HepG2 (cell line): Measurements from ENCODE around the gene MYH9. TPM values are rescaled to one million over a fixed set of nuclear protein-coding genes. Genes with fewer than 3 reads are reported as not detected.

Source experiments
- ADNP ChIP-seq: sonication (generic); formaldehyde crosslinking; IDR thresholded peaks from 2 replicates; pipeline ENCODE4 v1.4.0; 2020; ENCODE audit warnings: missing genetic modification reagents
- BCL6 ChIP-seq: IDR thresholded peaks from 2 replicates; pipeline ENCODE4 v1.6.1; 2016; ENCODE audit warnings: missing genetic modification reagents, missing compliant biosample characterization
- ETV5 ChIP-seq: IDR thresholded peaks from 2 replicates; pipeline ENCODE4 v1.6.1; 2018; ENCODE audit warnings: missing biosample characterization, missing genetic modification reagents, inconsistent platforms, borderline replicate concordance
- HDAC6 ChIP-seq: fragments of 200-600 bp; sonication (generic); IDR thresholded peaks from 2 replicates; pipeline ENCODE4 v1.7.0; 2017; ENCODE audit warnings: mild to moderate bottlenecking, antibody characterized with exemption, low read length, low read depth
- MAFF ChIP-seq: IDR thresholded peaks from 2 replicates; pipeline ENCODE4 v1.6.1; 2011; ENCODE audit warnings: low read depth, low read length, improper control_type of control experiment
- MED13 ChIP-seq: sonication (generic); formaldehyde crosslinking; IDR thresholded peaks from 2 replicates; pipeline ENCODE4 v1.5.0; 2020; ENCODE audit warnings: missing genetic modification reagents
- NFKBIZ ChIP-seq: IDR thresholded peaks from 2 replicates; pipeline ENCODE4 v1.6.1; 2018; ENCODE audit warnings: missing genetic modification reagents, missing compliant biosample characterization
- PITX1 ChIP-seq: sonication (generic); formaldehyde crosslinking; IDR thresholded peaks from 2 replicates; pipeline ENCODE4 v1.5.1; 2020; ENCODE audit warnings: mild to moderate bottlenecking, missing genetic modification reagents
- SP1 ChIP-seq, 2 experiments: fragments of 450-650 bp in 1 of 2; sonication (generic) in 1 of 2; formaldehyde crosslinking in 1 of 2; IDR thresholded peaks; 2 replicates each; pipeline versions ENCODE4 v1.4.0 to v1.6.1; 2016 to 2020; ENCODE audit warnings: missing genetic modification reagents in 1 of 2
- STAT5B ChIP-seq: sonication (generic); formaldehyde crosslinking; IDR thresholded peaks from 2 replicates; pipeline ENCODE4 v1.4.0; 2020; ENCODE audit warnings: missing genetic modification reagents
- TBL1XR1 ChIP-seq: fragments of 150-350 bp; IDR thresholded peaks from 2 replicates; pipeline ENCODE4 v1.6.1; 2014; ENCODE audit warnings: borderline replicate concordance, low read length; ENCODE audit not compliant: partially characterized antibody
- ZC3H4 ChIP-seq: sonication (generic); formaldehyde crosslinking; IDR thresholded peaks from 2 replicates; pipeline ENCODE4 v1.4.0; 2020; ENCODE audit warnings: missing genetic modification reagents, borderline replicate concordance
- ZFP62 ChIP-seq: sonication (generic); formaldehyde crosslinking; IDR thresholded peaks from 2 replicates; pipeline ENCODE4 v1.4.0; 2020; ENCODE audit warnings: missing genetic modification reagents
- ZNF251 ChIP-seq: sonication (generic); formaldehyde crosslinking; IDR thresholded peaks from 2 replicates; pipeline ENCODE4 v1.9.0; 2021; ENCODE audit warnings: mild to moderate bottlenecking, missing genetic modification reagents
- ZNF451 ChIP-seq: sonication (generic); formaldehyde crosslinking; IDR thresholded peaks from 2 replicates; pipeline ENCODE4 v1.5.0; 2020; ENCODE audit warnings: mild to moderate bottlenecking, missing genetic modification reagents
- ZNF468 ChIP-seq: sonication (generic); formaldehyde crosslinking; IDR thresholded peaks from 2 replicates; pipeline ENCODE4 v1.8.0; 2022; ENCODE audit warnings: mild to moderate bottlenecking, moderate library complexity, missing genetic modification reagents
- ZNF782 ChIP-seq: sonication (generic); formaldehyde crosslinking; IDR thresholded peaks from 2 replicates; pipeline ENCODE4 v1.4.0; 2020; ENCODE audit warnings: missing genetic modification reagents, mild to moderate bottlenecking, borderline replicate concordance
- polyA plus RNA-seq, 8 experiments: library from polyadenylated mRNA; depleted of rRNA in 3 of 8; stranded (reverse) in 7 of 8; unstranded in 1 of 8; fragments of >200 nt; fragmentation: Illumina TruSeq in 4 of 8; extraction: Trizol in 4 of 8; gene quantifications; 2 replicates each; pipeline versions ENCODE4 v1.2.1 to v1.2.3, GENCODE V29; 2011 to 2016; ENCODE audit warnings: low read depth in 4 of 8, missing spikeins in 1 of 8, mixed read lengths in 1 of 8; ENCODE audit not compliant: insufficient read depth in 1 of 8
- total RNA-seq, 5 experiments: library from RNA; depleted of rRNA; stranded (reverse); fragments of >200 nt; fragmentation: Illumina TruSeq; extraction: Trizol; gene quantifications; 2 replicates each; pipeline ENCODE4 v1.2.3, GENCODE V29; 2016; ENCODE audit warnings: low read depth in 1 of 5
- TF ChIP-seq, protein P1 (sequence below): sonication (generic); formaldehyde crosslinking; IDR thresholded peaks from 2 replicates; pipeline ENCODE4 v1.5.0; 2020; ENCODE audit warnings: missing genetic modification reagents, mild to moderate bottlenecking, borderline replicate concordance
- TF ChIP-seq, protein P2 (sequence below): sonication (generic); formaldehyde crosslinking; IDR thresholded peaks from 2 replicates; pipeline ENCODE4 v1.5.0; 2020; ENCODE audit warnings: missing genetic modification reagents
- TF ChIP-seq, protein P3 (sequence below): sonication (generic); formaldehyde crosslinking; conservative IDR thresholded peaks from 2 replicates; pipeline ENCODE4 v1.4.0; 2020; ENCODE audit warnings: missing genetic modification reagents
- TF ChIP-seq, protein P4 (sequence below): sonication (generic); formaldehyde crosslinking; IDR thresholded peaks from 2 replicates; pipeline ENCODE4 v1.4.0; 2020; ENCODE audit warnings: missing genetic modification reagents
- TF ChIP-seq, protein P5 (sequence below): IDR thresholded peaks from 2 replicates; pipeline ENCODE4 v1.6.1; 2018; ENCODE audit warnings: missing genetic modification reagents, mild to moderate bottlenecking, missing compliant biosample characterization

The MYH9 gene
- total and polyA plus RNA-seq, 2 of the 13 experiments (the other 11 are each of a cell fraction or from before 2014, with no cell fraction given): 50.7 to 98.5 TPM

DNA sequence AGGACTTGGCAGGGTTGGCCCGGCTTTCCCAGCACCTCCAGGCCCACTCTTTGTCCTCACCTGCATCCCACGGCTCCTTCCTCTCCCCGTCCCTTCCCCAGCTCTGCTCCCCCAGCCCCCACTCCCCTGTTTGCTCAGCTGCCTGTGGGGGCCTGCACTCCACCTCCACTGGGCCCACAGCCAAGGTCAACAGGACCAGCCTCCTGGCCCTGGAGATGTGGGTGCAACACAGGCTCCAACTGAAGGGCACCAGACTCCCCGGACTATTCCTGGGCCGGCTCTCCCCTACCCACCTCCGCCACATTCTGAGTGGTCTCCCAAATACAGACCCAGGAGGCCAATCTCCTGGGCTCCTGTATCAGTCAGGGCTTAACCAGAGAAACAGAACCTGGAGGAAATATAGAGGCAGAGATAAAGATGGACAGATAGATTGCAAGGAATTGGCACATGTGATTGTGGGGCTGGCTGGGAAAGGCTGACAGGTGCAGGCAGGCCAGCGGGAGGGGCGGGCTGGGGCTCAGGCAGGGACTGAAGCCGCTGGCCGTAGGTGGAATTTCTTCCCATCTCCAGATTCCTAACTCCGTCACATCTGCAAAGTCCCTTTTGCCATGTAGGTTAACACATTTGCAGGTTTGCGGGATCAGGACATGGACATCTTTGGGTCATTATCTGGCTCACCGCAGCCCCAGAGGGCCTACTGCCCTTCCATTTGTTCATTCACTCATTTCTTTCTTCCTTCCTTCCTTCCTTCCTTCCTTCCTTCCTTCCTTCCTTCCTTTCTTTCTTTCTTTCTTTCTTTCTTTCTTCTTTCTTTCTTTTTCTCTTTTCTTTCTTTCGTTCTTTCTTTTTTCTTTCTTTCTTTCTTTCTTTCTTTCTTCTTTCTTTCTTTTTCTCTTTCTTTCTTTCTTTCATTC is 45.8 kb upstream of the MYH9 start (continued):
- TF ChIP-seq ZFP62 (CRISPR knock-in tag) (no peak), HDAC6 (no peak), ETV5 (CRISPR knock-in tag) (peak; percentile 41; the same call in 1 of the 2 replicates), ZNF451 (CRISPR knock-in tag) (peak; percentile 44; the same call in 1 of the 2 replicates), MAFF (no peak), ADNP (CRISPR knock-in tag) (no peak), STAT5B (CRISPR knock-in tag) (0 out of 2 replicates have a peak, but pooled peaks have one; percentile 78), ZNF251 (no peak), TBL1XR1 (no peak), NFKBIZ (peak; percentile 68), PITX1 (peak; percentile 88), ZNF782 (CRISPR knock-in tag) (no peak), BCL6 (CRISPR knock-in tag) (peak; percentile 93), ZNF468 (CRISPR knock-in tag) (no peak), ZC3H4 (CRISPR knock-in tag) (no peak), MED13 (CRISPR knock-in tag) (no peak), SP1 (IDR thresholded peaks at IDR 0.05) (no peak), SP1 (CRISPR knock-in tag; IDR thresholded peaks at IDR 0.05) (peak; percentile 55; the same call in 1 of the 2 replicates)
- TF ChIP-seq, protein P1, sequence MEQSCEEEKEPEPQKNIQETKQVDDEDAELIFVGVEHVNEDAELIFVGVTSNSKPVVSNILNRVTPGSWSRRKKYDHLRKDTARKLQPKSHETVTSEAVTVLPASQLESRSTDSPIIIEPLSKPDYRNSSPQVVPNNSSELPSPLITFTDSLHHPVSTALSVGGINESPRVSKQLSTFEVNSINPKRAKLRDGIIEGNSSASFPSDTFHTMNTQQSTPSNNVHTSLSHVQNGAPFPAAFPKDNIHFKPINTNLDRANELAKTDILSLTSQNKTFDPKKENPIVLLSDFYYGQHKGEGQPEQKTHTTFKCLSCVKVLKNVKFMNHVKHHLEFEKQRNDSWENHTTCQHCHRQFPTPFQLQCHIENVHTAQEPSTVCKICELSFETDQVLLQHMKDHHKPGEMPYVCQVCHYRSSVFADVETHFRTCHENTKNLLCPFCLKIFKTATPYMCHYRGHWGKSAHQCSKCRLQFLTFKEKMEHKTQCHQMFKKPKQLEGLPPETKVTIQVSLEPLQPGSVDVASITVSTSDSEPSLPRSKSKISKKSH: 0 out of 2 replicates have a peak, but pooled peaks have one; percentile 21
- TF ChIP-seq, protein P2, sequence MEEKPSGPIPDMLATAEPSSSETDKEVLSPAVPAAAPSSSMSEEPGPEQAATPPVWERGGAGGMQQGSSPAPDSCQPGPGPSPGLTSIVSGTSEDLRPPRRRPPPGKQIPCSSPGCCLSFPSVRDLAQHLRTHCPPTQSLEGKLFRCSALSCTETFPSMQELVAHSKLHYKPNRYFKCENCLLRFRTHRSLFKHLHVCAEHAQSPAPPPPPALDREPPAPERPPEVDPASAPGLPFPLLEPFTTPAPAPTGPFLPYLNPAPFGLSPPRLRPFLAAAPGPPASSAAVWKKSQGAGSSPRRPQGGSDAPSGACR: no peak
- TF ChIP-seq, protein P3, sequence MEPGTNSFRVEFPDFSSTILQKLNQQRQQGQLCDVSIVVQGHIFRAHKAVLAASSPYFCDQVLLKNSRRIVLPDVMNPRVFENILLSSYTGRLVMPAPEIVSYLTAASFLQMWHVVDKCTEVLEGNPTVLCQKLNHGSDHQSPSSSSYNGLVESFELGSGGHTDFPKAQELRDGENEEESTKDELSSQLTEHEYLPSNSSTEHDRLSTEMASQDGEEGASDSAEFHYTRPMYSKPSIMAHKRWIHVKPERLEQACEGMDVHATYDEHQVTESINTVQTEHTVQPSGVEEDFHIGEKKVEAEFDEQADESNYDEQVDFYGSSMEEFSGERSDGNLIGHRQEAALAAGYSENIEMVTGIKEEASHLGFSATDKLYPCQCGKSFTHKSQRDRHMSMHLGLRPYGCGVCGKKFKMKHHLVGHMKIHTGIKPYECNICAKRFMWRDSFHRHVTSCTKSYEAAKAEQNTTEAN: no peak
- TF ChIP-seq, protein P4, sequence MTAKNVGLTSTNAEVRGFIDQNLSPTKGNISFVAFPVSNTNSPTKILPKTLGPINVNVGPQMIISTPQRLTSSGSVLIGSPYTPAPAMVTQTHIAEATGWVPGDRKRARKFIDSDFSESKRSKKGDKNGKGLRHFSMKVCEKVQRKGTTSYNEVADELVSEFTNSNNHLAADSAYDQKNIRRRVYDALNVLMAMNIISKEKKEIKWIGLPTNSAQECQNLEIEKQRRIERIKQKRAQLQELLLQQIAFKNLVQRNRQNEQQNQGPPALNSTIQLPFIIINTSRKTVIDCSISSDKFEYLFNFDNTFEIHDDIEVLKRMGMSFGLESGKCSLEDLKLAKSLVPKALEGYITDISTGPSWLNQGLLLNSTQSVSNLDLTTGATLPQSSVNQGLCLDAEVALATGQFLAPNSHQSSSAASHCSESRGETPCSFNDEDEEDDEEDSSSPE: no peak; the same call in 1 of the 2 replicates
- TF ChIP-seq, protein P5, sequence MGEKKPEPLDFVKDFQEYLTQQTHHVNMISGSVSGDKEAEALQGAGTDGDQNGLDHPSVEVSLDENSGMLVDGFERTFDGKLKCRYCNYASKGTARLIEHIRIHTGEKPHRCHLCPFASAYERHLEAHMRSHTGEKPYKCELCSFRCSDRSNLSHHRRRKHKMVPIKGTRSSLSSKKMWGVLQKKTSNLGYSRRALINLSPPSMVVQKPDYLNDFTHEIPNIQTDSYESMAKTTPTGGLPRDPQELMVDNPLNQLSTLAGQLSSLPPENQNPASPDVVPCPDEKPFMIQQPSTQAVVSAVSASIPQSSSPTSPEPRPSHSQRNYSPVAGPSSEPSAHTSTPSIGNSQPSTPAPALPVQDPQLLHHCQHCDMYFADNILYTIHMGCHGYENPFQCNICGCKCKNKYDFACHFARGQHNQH (CRISPR knock-in tag): peak; percentile 79; the same call in 1 of the 2 replicates
